GM18511 (cell line): ENCODE data around the gene TSHZ1.

Experiments used
- ATAC-seq: cut with Tn5 transposase; IDR thresholded peaks from one replicate; pipeline ENCODE4 v1.9.1; 2021; ENCODE audit warnings: mild to moderate bottlenecking, moderate library complexity; ENCODE audit not compliant: unreplicated experiment

Gene TSHZ1

GRCh38 chr18:75220551-75221355 lies 10.2 kb downstream of the TSHZ1 start:
- no peak for ATAC-seq

- ATAC-seq: no peak
Observed at GRCh38 chr18:75221397-75221796, 10.8 kb downstream of the TSHZ1 start.

GRCh38 chr18:75221897-75222296 lies 11.3 kb downstream of the TSHZ1 start:
- no peak for ATAC-seq

GRCh38 chr18:75222407-75222806 lies 11.8 kb downstream of the TSHZ1 start:
- ATAC-seq: no peak

GRCh38 chr18:75223687-75224347 lies 13.2 kb downstream of the TSHZ1 start:
- no peak for ATAC-seq

GRCh38 chr18:75226286-75226955 lies 15.8 kb downstream of the TSHZ1 start:
- ATAC-seq: no peak

- no peak for ATAC-seq
Observed at GRCh38 chr18:75226956-75227316, 16.3 kb downstream of the TSHZ1 start.

- ATAC-seq: no peak
Observed at GRCh38 chr18:75227535-75228296, 17.1 kb downstream of the TSHZ1 start.

GRCh38 chr18:75228967-75229366 lies 18.4 kb downstream of the TSHZ1 start:
- ATAC-seq: no peak

GRCh38 chr18:75229437-75229836 lies 18.8 kb downstream of the TSHZ1 start:
- ATAC-seq: no peak

GRCh38 chr18:75230163-75231052 lies 19.8 kb downstream of the TSHZ1 start:
- ATAC-seq: no peak

- no peak for ATAC-seq
Observed at GRCh38 chr18:75231053-75231406, 20.4 kb downstream of the TSHZ1 start.

GRCh38 chr18:75234901-75235300 lies 24.3 kb downstream of the TSHZ1 start:
- no peak for ATAC-seq

- no peak for ATAC-seq
Observed at GRCh38 chr18:75235896-75236295, 25.3 kb downstream of the TSHZ1 start.

GRCh38 chr18:75238100-75238499 lies 27.5 kb downstream of the TSHZ1 start:
- no peak for ATAC-seq

GRCh38 chr18:75238786-75239185 lies 28.2 kb downstream of the TSHZ1 start:
- ATAC-seq: no peak

GRCh38 chr18:75240433-75240832 lies 29.8 kb downstream of the TSHZ1 start:
- no peak for ATAC-seq

GRCh38 chr18:75241705-75242104 lies 31.1 kb downstream of the TSHZ1 start:
- ATAC-seq: no peak

- no peak for ATAC-seq
Observed at GRCh38 chr18:75244351-75245313, 34.0 kb downstream of the TSHZ1 start.
